HepG2 (cell line): ENCODE data around the gene PCBP1. TPM values are rescaled to one million over a fixed set of nuclear protein-coding genes. Genes with fewer than 3 reads are reported as not detected.
A peak's percentile ranks its signal among the peaks of the same experiment; 100 is the strongest.

ENCODE experiments used
- ARNT ChIP-seq: fragments of 450-650 bp; IDR thresholded peaks from 2 replicates; pipeline ENCODE4 v1.6.1; 2017
- E2F2 ChIP-seq: sonication (generic); formaldehyde crosslinking; IDR thresholded peaks from 2 replicates; pipeline ENCODE4 v1.4.0; 2020; ENCODE audit warnings: missing genetic modification reagents, borderline replicate concordance
- FOXP4 ChIP-seq: sonication (generic); formaldehyde crosslinking; IDR thresholded peaks from 2 replicates; pipeline ENCODE4 v1.4.0; 2020; ENCODE audit warnings: missing genetic modification reagents
- HDAC1 ChIP-seq: sonication (generic); formaldehyde crosslinking; IDR thresholded peaks from 2 replicates; pipeline ENCODE4 v1.5.1; 2020; ENCODE audit warnings: mild to moderate bottlenecking, missing genetic modification reagents
- HNRNPUL1 ChIP-seq: fragments of 200-400 bp; formaldehyde crosslinking; IDR thresholded peaks from 2 replicates; pipeline ENCODE4 v1.6.1; 2017; ENCODE audit warnings: low read depth, mild to moderate bottlenecking, low read length, moderate library complexity
- HOXD1 ChIP-seq: sonication (generic); formaldehyde crosslinking; IDR thresholded peaks from 2 replicates; pipeline ENCODE4 v1.5.0; 2020; ENCODE audit warnings: missing genetic modification reagents
- KMT2B ChIP-seq: IDR thresholded peaks from 2 replicates; pipeline ENCODE4 v1.6.1; 2016; ENCODE audit warnings: missing genetic modification reagents, missing compliant biosample characterization
- MED8 ChIP-seq: sonication (generic); formaldehyde crosslinking; IDR thresholded peaks from 2 replicates; pipeline ENCODE4 v1.8.1; 2023; ENCODE audit warnings: mild to moderate bottlenecking, missing genetic modification reagents; ENCODE audit not compliant: insufficient replicate concordance
- MEIS1 ChIP-seq: sonication (generic); formaldehyde crosslinking; IDR thresholded peaks from 2 replicates; pipeline ENCODE4 v1.9.0; 2021; ENCODE audit warnings: mild to moderate bottlenecking, missing genetic modification reagents, moderate library complexity, borderline replicate concordance
- NFATC3 ChIP-seq: sonication (generic); formaldehyde crosslinking; IDR thresholded peaks from 2 replicates; pipeline ENCODE4 v1.5.1; 2020; ENCODE audit warnings: mild to moderate bottlenecking, missing genetic modification reagents
- NFIB ChIP-seq: sonication (generic); formaldehyde crosslinking; IDR thresholded peaks from 2 replicates; pipeline ENCODE4 v1.9.0; 2021; ENCODE audit warnings: missing genetic modification reagents, mild to moderate bottlenecking, borderline replicate concordance
- PHB2 ChIP-seq: fragments of 450-650 bp; IDR thresholded peaks from 2 replicates; pipeline ENCODE4 v1.6.1; 2018; ENCODE audit not compliant: partially characterized antibody
- PHF20 ChIP-seq: sonication (generic); formaldehyde crosslinking; IDR thresholded peaks from 2 replicates; pipeline ENCODE4 v1.5.0; 2020; ENCODE audit warnings: mild to moderate bottlenecking, missing genetic modification reagents
- SYNCRIP ChIP-seq: fragments of 200-400 bp; formaldehyde crosslinking; IDR thresholded peaks from 2 replicates; pipeline ENCODE4 v1.6.1; 2018; ENCODE audit warnings: mild to moderate bottlenecking, low read depth, low read length; ENCODE audit not compliant: insufficient read depth
- ZBTB37 ChIP-seq: sonication (generic); formaldehyde crosslinking; IDR thresholded peaks from 2 replicates; pipeline ENCODE4 v1.4.0; 2020; ENCODE audit warnings: mild to moderate bottlenecking, missing genetic modification reagents
- ZHX1 ChIP-seq: sonication (generic); formaldehyde crosslinking; IDR thresholded peaks from 2 replicates; pipeline ENCODE4 v1.8.1; 2022; ENCODE audit warnings: low read depth, mild to moderate bottlenecking, missing genetic modification reagents
- ZKSCAN1 ChIP-seq: fragments of 150-350 bp; IDR thresholded peaks from 2 replicates; pipeline ENCODE4 v1.6.1; 2014; ENCODE audit warnings: low read length
- ZNF124 ChIP-seq: sonication (generic); formaldehyde crosslinking; IDR thresholded peaks from 2 replicates; pipeline ENCODE4 v1.4.0; 2020; ENCODE audit warnings: missing genetic modification reagents
- ZNF143 ChIP-seq: sonication (generic); formaldehyde crosslinking; IDR thresholded peaks from 2 replicates; pipeline ENCODE4 v1.4.0; 2020; ENCODE audit warnings: missing genetic modification reagents
- ZNF337 ChIP-seq: sonication (generic); formaldehyde crosslinking; IDR thresholded peaks from 2 replicates; pipeline ENCODE4 v1.5.1; 2020; ENCODE audit warnings: missing genetic modification reagents, low read depth, mild to moderate bottlenecking, borderline replicate concordance
- ZNF550 ChIP-seq: sonication (generic); formaldehyde crosslinking; IDR thresholded peaks from 2 replicates; pipeline ENCODE4 v1.4.0; 2020; ENCODE audit warnings: mild to moderate bottlenecking, missing genetic modification reagents, borderline replicate concordance
- ZNF724P ChIP-seq: sonication (generic); formaldehyde crosslinking; IDR thresholded peaks from 2 replicates; pipeline ENCODE4 v1.8.0; 2022; ENCODE audit warnings: missing genetic modification reagents, borderline replicate concordance
- ZNF773 ChIP-seq: sonication (generic); formaldehyde crosslinking; IDR thresholded peaks from 2 replicates; pipeline ENCODE4 v1.4.0; 2020; ENCODE audit warnings: missing genetic modification reagents, borderline replicate concordance
- polyA plus RNA-seq, 8 experiments: library from polyadenylated mRNA; depleted of rRNA in 3 of 8; stranded (reverse) in 7 of 8; unstranded in 1 of 8; fragments of >200 nt; fragmentation: Illumina TruSeq in 4 of 8; extraction: Trizol in 4 of 8; gene quantifications; 2 replicates each; pipeline versions ENCODE4 v1.2.1 to v1.2.3, GENCODE V29; 2011 to 2016; ENCODE audit warnings: low read depth in 4 of 8, missing spikeins in 1 of 8, mixed read lengths in 1 of 8; ENCODE audit not compliant: insufficient read depth in 1 of 8
- total RNA-seq, 5 experiments: library from RNA; depleted of rRNA; stranded (reverse); fragments of >200 nt; fragmentation: Illumina TruSeq; extraction: Trizol; gene quantifications; 2 replicates each; pipeline ENCODE4 v1.2.3, GENCODE V29; 2016; ENCODE audit warnings: low read depth in 1 of 5

Gene PCBP1
- total and polyA plus RNA-seq, 2 of the 13 experiments (the other 11 are each of a cell fraction or from before 2014, with no cell fraction given): 32.0 to 137 TPM

GRCh38 chr2:70086838-70087701 lies at the start of gene PCBP1 (continued):
- TF ChIP-seq ZBTB37 (CRISPR knock-in tag) (no peak), FOXP4 (CRISPR knock-in tag) (no peak), ZNF124 (CRISPR knock-in tag) (no peak; the same call in 1 of the 2 replicates), MEIS1 (CRISPR knock-in tag) (no peak), HNRNPUL1 (no peak), ZNF337 (CRISPR knock-in tag) (0 out of 2 replicates have a peak, but pooled peaks have one; percentile 23), NFATC3 (no peak), ZNF143 (CRISPR knock-in tag) (no peak), ZNF773 (CRISPR knock-in tag) (no peak), KMT2B (CRISPR knock-in tag) (no peak; the same call in none of the 2 replicates), SYNCRIP (no peak), ARNT (no peak), ZNF550 (CRISPR knock-in tag) (no peak), ZNF724P (CRISPR knock-in tag) (0 out of 2 replicates have a peak, but pooled peaks have one; percentile 7), HOXD1 (CRISPR knock-in tag) (peak; percentile 32), ZKSCAN1 (no peak), HDAC1 (CRISPR knock-in tag) (no peak), PHF20 (CRISPR knock-in tag) (peak; percentile 42), E2F2 (CRISPR knock-in tag) (peak; percentile 57; the same call in 1 of the 2 replicates), PHB2 (no peak), NFIB (CRISPR knock-in tag) (no peak), MED8 (CRISPR knock-in tag) (no peak), ZHX1 (CRISPR knock-in tag) (no peak)
